A549 (cell line): Measurements from ENCODE around the gene CR1L. TPM values are rescaled to one million over a fixed set of nuclear protein-coding genes. Genes with fewer than 3 reads are reported as not detected.

Source experiments
- ATAC-seq, 2 experiments: fragments of 200-7000 bp in 1 of 2; fragments of >200 bp in 1 of 2; cut with Nextera tagmentation in 1 of 2; cut with Tn5 transposase in 1 of 2; 3 replicates each; pipeline versions ENCODE4 v1.8.0 to v1.9.1; 2018 to 2020; ENCODE audit warnings: mild to moderate bottlenecking in 1 of 2, moderate library complexity in 1 of 2
- CTCF ChIA-PET: fragments of 300-600 bp; sonication (Branson Sonifier 250); formaldehyde crosslinking; extraction: SDS; loops from one replicate; lab custom pipeline; 2021; ENCODE audit warnings: antibody characterized with exemption, inconsistent platforms; lab: Yijun Ruan, JAX
- POLR2A ChIA-PET: fragments of 350-600 bp; formaldehyde crosslinking; extraction: SDS; loops from one replicate; lab custom pipeline; 2021; ENCODE audit warnings: antibody characterized with exemption, inconsistent platforms; lab: Yijun Ruan, JAX
- DNase-seq, 2 experiments: peaks; one replicate each; pipeline versions ENCODE4 v3.0.0 to v3.0.0-alpha.2; 2011 to 2016; ENCODE audit warnings: low read depth in 1 of 2, low spot score in 1 of 2
- FAIRE-seq: peaks from 2 replicates; lab custom pipeline; 2011; peaks lifted over from hg19 to GRCh38; lab: Jason Lieb, UNC
- H3K27ac ChIP-seq, 2 experiments: fragments of >200 bp; sonication (Bioruptor Twin); formaldehyde crosslinking; 3 replicates each; pipeline ENCODE4 v1.5.1; 2016 to 2017
- H3K4me1 ChIP-seq: fragments of >200 bp; sonication (Bioruptor Twin); formaldehyde crosslinking; 3 replicates; pipeline ENCODE4 v1.6.1; 2016
- H3K4me2 ChIP-seq: fragments of >200 bp; sonication (Bioruptor Twin); formaldehyde crosslinking; 3 replicates; pipeline ENCODE4 v1.6.1; 2016
- H3K4me3 ChIP-seq: fragments of >200 bp; sonication (Bioruptor Twin); formaldehyde crosslinking; 3 replicates; pipeline ENCODE4 v1.5.1; 2016
- H3K9me3 ChIP-seq: fragments of >200 bp; sonication (Bioruptor Twin); formaldehyde crosslinking; 3 replicates; pipeline ENCODE4 v1.6.1; 2016
- CHD4 ChIP-seq: fragments of 200-600 bp; sonication (generic); IDR thresholded peaks from 2 replicates; pipeline ENCODE4 v1.6.1; 2016; ENCODE audit warnings: antibody characterized with exemption, mild to moderate bottlenecking, borderline replicate concordance
- EP300 ChIP-seq, 2 experiments: fragments of >200 bp; sonication (Bioruptor Twin); formaldehyde crosslinking; IDR thresholded peaks; 2 replicates in 1 of 2; 3 replicates in 1 of 2; pipeline ENCODE4 v1.6.1; 2016 to 2017
- FOSB ChIP-seq: fragments of 250-450 bp; sonication (Bioruptor Pico); IDR thresholded peaks from 2 replicates; pipeline ENCODE4 v1.5.0; 2020; ENCODE audit warnings: mild to moderate bottlenecking, moderate library complexity
- GATA3 ChIP-seq: IDR thresholded peaks from 2 replicates; pipeline ENCODE4 v1.6.1; 2012; ENCODE audit warnings: borderline replicate concordance
- HDAC2 ChIP-seq: fragments of 200-600 bp; sonication (generic); IDR thresholded peaks from 2 replicates; pipeline ENCODE4 v1.6.1; 2016
- HOXA7 ChIP-seq: fragments of 250-450 bp; sonication (Bioruptor Pico); IDR thresholded peaks from 2 replicates; pipeline ENCODE4 v1.5.0; 2020; ENCODE audit warnings: mild to moderate bottlenecking, moderate library complexity
- HOXB5 ChIP-seq: fragments of 250-450 bp; sonication (Bioruptor Pico); IDR thresholded peaks from 2 replicates; pipeline ENCODE4 v1.5.0; 2020; ENCODE audit warnings: mild to moderate bottlenecking, moderate library complexity
- JUNB ChIP-seq: fragments of >200 bp; sonication (Bioruptor Twin); formaldehyde crosslinking; IDR thresholded peaks from 2 replicates; pipeline ENCODE4 v1.6.1; 2016
- PHF8 ChIP-seq: fragments of 200-600 bp; sonication (generic); IDR thresholded peaks from 2 replicates; pipeline ENCODE4 v1.6.1; 2016; ENCODE audit warnings: low read depth, mild to moderate bottlenecking, antibody characterized with exemption, moderate library complexity, borderline replicate concordance
- POLR2A ChIP-seq: IDR thresholded peaks from 2 replicates; pipeline ENCODE4 v1.6.1; 2012; ENCODE audit warnings: mild to moderate bottlenecking, low read length
- RCOR1 ChIP-seq: fragments of 150-350 bp; IDR thresholded peaks from 2 replicates; pipeline ENCODE4 v1.6.1; 2014; ENCODE audit warnings: antibody characterized with exemption, low read length, low read depth
- RFX5 ChIP-seq: fragments of 450-650 bp; IDR thresholded peaks from 2 replicates; pipeline ENCODE4 v1.7.1; 2014; ENCODE audit warnings: antibody characterized with exemption, mild to moderate bottlenecking, moderate library complexity
- SMC3 ChIP-seq: fragments of >200 bp; sonication (Bioruptor Twin); formaldehyde crosslinking; IDR thresholded peaks from 3 replicates; pipeline ENCODE4 v1.6.1; 2018; ENCODE audit warnings: inconsistent platforms
- TP53 ChIP-seq: fragments of 250-450 bp; sonication (Bioruptor Pico); IDR thresholded peaks from 2 replicates; pipeline ENCODE4 v1.5.0; 2021; ENCODE audit warnings: mild to moderate bottlenecking, moderate library complexity
- ZC3H11A ChIP-seq: fragments of 450-650 bp; IDR thresholded peaks from 2 replicates; pipeline ENCODE4 v1.6.1; 2014; ENCODE audit warnings: antibody characterized with exemption, mild to moderate bottlenecking
- ZFP36 ChIP-seq: fragments of 450-650 bp; IDR thresholded peaks from 2 replicates; pipeline ENCODE4 v1.6.1; 2014; ENCODE audit warnings: borderline replicate concordance; ENCODE audit not compliant: partially characterized antibody
- WGBS: methylation state at CpG from one replicate; pipeline ENCODE4 v1.1.6; 2017; ENCODE audit errors: missing lambda C conversion rate; 5-methylcytosine and 5-hydroxymethylcytosine counted together
- polyA plus RNA-seq, 4 experiments: library from polyadenylated mRNA; depleted of rRNA in 3 of 4; stranded (reverse); fragments of >200 nt; fragmentation: RNase III in 1 of 4; extraction: RNeasy Plus Mini Kit Qiagen cat#74134 plus additional on column Dnase treatment in 1 of 4; gene quantifications; 2 replicates in 3 of 4; 3 replicates in 1 of 4; pipeline ENCODE4 v1.2.3, GENCODE V29; 2011 to 2017
- TF ChIP-seq, protein P1 (sequence below): IDR thresholded peaks from 2 replicates; pipeline ENCODE4 v1.6.1; 2012
- TF ChIP-seq, protein P2 (sequence below): IDR thresholded peaks from 2 replicates; pipeline ENCODE4 v1.6.1; 2012
- TF ChIP-seq, protein P3 (sequence below): fragments of 250-450 bp; sonication (Bioruptor Pico); IDR thresholded peaks from 2 replicates; pipeline ENCODE4 v1.5.0; 2021; ENCODE audit warnings: mild to moderate bottlenecking, moderate library complexity, borderline replicate concordance
- TF ChIP-seq, protein P4 (sequence below): fragments of >200 bp; sonication (Bioruptor Twin); formaldehyde crosslinking; IDR thresholded peaks from 3 replicates; pipeline ENCODE4 v1.6.1; 2016
- TF ChIP-seq, protein P5 (sequence below): fragments of 200-600 bp; sonication (generic); IDR thresholded peaks from 2 replicates; pipeline ENCODE4 v1.6.1; 2016; ENCODE audit warnings: antibody characterized with exemption, mild to moderate bottlenecking, moderate library complexity

The CR1L gene
- polyA plus RNA-seq, 2 of the 4 experiments (the other 2 are of a cell fraction): not detected

DNA sequence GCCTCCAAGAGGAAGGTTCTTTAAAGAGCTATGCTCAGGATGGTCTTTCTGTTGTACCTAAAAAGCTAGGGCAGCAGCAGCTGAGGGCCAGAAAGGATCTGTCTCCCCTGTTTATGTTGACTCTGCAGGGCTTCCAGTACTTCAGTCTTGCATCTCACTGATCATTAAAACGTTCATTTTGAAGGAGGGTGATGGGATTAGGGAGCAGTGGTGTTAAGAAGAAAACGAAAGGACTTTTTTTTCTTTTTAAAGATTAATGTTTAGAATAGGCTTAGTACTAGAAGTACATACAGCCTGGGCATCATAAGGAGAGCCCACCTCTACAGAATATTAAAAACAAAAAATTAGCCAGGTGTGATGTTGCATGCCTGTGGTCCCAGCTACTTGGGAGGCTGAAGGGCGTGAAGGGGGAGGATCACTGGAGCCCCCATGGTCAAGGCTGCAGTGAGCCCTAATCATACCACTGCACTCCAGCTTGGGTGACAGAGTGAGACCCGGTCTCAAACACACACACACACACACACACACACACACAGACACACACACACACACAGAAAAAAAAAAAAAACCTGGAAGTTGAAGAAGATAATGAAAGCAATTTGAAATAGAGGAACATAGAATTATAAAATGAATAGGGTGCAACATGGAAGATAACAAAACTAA, 2.9 kb downstream of the CR1L start:
- ATAC-seq: no peak
- H3K27ac ChIP-seq: no peak overlapping the region
- CTCF ChIA-PET: no interaction called here
- WGBS: 27% methylated on average over 4 of the region's 4 CpGs
- H3K4me3 ChIP-seq: no peak overlapping the region
- DNase-seq: no peak
- TF ChIP-seq POLR2A: no peak
- TF ChIP-seq PHF8: no peak
- TF ChIP-seq, protein P1, sequence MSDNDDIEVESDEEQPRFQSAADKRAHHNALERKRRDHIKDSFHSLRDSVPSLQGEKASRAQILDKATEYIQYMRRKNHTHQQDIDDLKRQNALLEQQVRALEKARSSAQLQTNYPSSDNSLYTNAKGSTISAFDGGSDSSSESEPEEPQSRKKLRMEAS: no peak
- no peak for TF ChIP-seq SMC3
- TF ChIP-seq, protein P2, sequence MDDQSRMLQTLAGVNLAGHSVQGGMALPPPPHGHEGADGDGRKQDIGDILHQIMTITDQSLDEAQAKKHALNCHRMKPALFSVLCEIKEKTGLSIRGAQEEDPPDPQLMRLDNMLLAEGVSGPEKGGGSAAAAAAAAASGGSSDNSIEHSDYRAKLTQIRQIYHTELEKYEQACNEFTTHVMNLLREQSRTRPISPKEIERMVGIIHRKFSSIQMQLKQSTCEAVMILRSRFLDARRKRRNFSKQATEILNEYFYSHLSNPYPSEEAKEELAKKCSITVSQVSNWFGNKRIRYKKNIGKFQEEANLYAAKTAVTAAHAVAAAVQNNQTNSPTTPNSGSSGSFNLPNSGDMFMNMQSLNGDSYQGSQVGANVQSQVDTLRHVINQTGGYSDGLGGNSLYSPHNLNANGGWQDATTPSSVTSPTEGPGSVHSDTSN: no peak
- TF ChIP-seq, protein P3, sequence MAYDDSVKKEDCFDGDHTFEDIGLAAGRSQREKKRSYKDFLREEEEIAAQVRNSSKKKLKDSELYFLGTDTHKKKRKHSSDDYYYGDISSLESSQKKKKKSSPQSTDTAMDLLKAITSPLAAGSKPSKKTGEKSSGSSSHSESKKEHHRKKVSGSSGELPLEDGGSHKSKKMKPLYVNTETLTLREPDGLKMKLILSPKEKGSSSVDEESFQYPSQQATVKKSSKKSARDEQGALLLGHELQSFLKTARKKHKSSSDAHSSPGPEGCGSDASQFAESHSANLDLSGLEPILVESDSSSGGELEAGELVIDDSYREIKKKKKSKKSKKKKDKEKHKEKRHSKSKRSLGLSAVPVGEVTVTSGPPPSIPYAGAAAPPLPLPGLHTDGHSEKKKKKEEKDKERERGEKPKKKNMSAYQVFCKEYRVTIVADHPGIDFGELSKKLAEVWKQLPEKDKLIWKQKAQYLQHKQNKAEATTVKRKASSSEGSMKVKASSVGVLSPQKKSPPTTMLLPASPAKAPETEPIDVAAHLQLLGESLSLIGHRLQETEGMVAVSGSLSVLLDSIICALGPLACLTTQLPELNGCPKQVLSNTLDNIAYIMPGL (CRISPR knock-in tag): no peak
- TF ChIP-seq JUNB: no peak
- no peak for TF ChIP-seq RCOR1
- no peak for TF ChIP-seq CHD4
- no peak for TF ChIP-seq RFX5
- no peak for TF ChIP-seq EP300 (IDR thresholded peaks at IDR 0.05)
- no peak for TF ChIP-seq HDAC2
- TF ChIP-seq ZFP36: no peak
- TF ChIP-seq TP53 (CRISPR knock-in tag): no peak
- no peak for TF ChIP-seq HOXA7
- FAIRE-seq: no peak
- H3K9me3 ChIP-seq: no peaks in the 10 kb centered on the region
- no peak overlapping the region for H3K4me2 ChIP-seq
- POLR2A ChIA-PET: no interaction called here
- peaks cover 3% of the 10 kb centered on the region; the same call in 1 of the 3 replicates for H3K4me1 ChIP-seq

DNA sequence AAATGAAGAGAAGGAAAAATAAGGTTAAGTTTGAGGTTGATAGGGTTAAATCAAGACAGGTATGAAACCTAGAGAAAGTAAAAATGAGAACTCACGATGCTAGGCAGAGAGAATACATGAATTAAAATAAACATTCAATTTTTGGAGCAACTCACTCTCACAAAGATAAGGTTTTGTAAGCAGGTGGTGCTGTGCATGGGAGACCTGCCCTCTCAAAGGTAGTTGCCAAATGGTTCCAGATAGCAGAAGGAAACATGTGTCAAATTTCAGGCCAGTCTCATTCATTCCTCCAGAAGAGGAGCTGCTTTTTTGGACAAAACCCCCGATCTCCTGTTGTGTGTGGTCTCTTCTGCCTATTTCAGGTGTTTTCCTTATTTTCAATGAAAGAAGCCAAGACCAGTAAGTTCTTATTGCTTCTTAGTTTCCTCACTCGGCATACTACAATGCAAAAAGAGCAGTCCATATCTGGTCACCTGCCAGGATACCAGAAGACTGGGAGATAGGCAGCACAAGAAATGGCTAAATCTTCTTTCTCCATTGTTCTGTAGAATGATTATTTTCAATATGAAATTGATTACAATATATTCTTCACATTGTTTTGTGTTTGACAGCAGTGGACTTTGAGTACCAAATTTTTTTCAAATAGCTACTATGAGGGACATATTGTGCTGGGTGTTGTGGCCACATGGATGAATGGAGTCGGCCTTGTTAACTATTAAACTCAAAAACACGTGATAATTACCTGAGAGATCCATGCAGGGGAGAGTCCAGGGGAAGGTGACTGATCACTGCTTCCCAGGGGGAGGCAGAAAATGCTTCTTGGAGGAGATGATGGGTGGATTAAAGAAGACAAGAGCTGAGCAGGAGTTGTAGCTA, 3.6 kb downstream of the CR1L start:
- Histone ChIP-seq H3K9me3 (no peaks in the 10 kb centered on the region), H3K27ac (no peak overlapping the region), H3K4me3 (no peak overlapping the region), H3K4me2 (no peak overlapping the region), H3K4me1 (peaks cover 3% of the 10 kb centered on the region; the same call in 1 of the 3 replicates)
- DNase-seq (no peak), FAIRE-seq (no peak), ATAC-seq (no peak)
- TF ChIP-seq, protein P4, sequence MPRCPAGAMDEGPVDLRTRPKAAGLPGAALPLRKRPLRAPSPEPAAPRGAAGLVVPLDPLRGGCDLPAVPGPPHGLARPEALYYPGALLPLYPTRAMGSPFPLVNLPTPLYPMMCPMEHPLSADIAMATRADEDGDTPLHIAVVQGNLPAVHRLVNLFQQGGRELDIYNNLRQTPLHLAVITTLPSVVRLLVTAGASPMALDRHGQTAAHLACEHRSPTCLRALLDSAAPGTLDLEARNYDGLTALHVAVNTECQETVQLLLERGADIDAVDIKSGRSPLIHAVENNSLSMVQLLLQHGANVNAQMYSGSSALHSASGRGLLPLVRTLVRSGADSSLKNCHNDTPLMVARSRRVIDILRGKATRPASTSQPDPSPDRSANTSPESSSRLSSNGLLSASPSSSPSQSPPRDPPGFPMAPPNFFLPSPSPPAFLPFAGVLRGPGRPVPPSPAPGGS: no peak
- no peak for TF ChIP-seq FOSB (CRISPR knock-in tag)
- TF ChIP-seq HOXB5 (CRISPR knock-in tag): no peak
- no peak for TF ChIP-seq GATA3
- TF ChIP-seq, protein P5, sequence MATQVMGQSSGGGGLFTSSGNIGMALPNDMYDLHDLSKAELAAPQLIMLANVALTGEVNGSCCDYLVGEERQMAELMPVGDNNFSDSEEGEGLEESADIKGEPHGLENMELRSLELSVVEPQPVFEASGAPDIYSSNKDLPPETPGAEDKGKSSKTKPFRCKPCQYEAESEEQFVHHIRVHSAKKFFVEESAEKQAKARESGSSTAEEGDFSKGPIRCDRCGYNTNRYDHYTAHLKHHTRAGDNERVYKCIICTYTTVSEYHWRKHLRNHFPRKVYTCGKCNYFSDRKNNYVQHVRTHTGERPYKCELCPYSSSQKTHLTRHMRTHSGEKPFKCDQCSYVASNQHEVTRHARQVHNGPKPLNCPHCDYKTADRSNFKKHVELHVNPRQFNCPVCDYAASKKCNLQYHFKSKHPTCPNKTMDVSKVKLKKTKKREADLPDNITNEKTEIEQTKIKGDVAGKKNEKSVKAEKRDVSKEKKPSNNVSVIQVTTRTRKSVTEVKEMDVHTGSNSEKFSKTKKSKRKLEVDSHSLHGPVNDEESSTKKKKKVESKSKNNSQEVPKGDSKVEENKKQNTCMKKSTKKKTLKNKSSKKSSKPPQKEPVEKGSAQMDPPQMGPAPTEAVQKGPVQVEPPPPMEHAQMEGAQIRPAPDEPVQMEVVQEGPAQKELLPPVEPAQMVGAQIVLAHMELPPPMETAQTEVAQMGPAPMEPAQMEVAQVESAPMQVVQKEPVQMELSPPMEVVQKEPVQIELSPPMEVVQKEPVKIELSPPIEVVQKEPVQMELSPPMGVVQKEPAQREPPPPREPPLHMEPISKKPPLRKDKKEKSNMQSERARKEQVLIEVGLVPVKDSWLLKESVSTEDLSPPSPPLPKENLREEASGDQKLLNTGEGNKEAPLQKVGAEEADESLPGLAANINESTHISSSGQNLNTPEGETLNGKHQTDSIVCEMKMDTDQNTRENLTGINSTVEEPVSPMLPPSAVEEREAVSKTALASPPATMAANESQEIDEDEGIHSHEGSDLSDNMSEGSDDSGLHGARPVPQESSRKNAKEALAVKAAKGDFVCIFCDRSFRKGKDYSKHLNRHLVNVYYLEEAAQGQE: no peak
- TF ChIP-seq, protein P1: no peak
- TF ChIP-seq ZC3H11A: no peak
- 24% methylated on average over 5 of the region's 5 CpGs for WGBS
- ChIA-PET CTCF (interaction anchor here (1.2 to 1.4 kb wide), 2 partner anchors 10 to 24 kb away, joined by 3 to 4 read pairs; no protein-coding TSS in a partner anchor), POLR2A (interaction anchor here (0.7 kb wide), 1 partner anchor 709 kb away, joined by 3 read pairs; no protein-coding TSS in a partner anchor)
